Sigmoid colon (tissue), 3 donors: ENCODE data around the gene TXNL1.

ENCODE experiments used
- POLR2A ChIP-seq, 2 donors: fragments of 450-650 bp; IDR thresholded peaks; one replicate each; pipeline ENCODE4 v1.6.1; 2016; ENCODE audit warnings: antibody characterized with exemption in 2 of 2, mild to moderate bottlenecking in 2 of 2, moderate library complexity in 2 of 2
- TF ChIP-seq, protein P1 (sequence below), 4 experiments: fragments of 450-650 bp in 3 of 4; fragments of 200-600 bp in 1 of 4; IDR thresholded peaks; one replicate each; pipeline ENCODE4 v1.5.1; 2016 to 2019; ENCODE audit warnings: antibody characterized with exemption in 4 of 4, mild to moderate bottlenecking in 3 of 4, moderate library complexity in 2 of 4

DNA sequence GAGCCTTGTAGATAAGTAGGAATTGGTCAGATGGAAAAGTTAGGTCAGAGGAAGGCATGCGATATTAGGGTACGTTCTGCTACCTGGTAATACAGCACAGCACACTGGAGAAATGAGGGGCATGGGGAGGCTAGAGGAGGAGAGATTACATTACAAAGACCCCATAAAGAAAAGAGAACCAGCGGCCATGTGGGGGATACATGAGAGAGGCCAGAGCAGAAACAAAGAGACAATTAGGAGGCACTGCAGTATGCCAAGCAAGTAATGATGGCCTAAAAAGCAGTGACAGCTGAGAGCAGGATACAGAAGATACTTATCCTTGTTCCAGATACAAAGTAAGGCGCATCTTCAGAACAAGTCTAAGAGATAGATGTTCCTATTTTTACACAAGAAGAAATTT lies 40.0 kb downstream of the TXNL1 start:
- TF ChIP-seq, protein P1, sequence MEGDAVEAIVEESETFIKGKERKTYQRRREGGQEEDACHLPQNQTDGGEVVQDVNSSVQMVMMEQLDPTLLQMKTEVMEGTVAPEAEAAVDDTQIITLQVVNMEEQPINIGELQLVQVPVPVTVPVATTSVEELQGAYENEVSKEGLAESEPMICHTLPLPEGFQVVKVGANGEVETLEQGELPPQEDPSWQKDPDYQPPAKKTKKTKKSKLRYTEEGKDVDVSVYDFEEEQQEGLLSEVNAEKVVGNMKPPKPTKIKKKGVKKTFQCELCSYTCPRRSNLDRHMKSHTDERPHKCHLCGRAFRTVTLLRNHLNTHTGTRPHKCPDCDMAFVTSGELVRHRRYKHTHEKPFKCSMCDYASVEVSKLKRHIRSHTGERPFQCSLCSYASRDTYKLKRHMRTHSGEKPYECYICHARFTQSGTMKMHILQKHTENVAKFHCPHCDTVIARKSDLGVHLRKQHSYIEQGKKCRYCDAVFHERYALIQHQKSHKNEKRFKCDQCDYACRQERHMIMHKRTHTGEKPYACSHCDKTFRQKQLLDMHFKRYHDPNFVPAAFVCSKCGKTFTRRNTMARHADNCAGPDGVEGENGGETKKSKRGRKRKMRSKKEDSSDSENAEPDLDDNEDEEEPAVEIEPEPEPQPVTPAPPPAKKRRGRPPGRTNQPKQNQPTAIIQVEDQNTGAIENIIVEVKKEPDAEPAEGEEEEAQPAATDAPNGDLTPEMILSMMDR (IDR thresholded peaks at IDR 0.05): no peak
- TF ChIP-seq POLR2A (IDR thresholded peaks at IDR 0.05): no peak
